Measurements from ENCODE around the gene TOB2.
"Not testable (repeated sequence)": the region's sequence is repeated elsewhere in the genome, so short reads cannot be mapped to it uniquely, and the experiment has no call there.

DNA sequence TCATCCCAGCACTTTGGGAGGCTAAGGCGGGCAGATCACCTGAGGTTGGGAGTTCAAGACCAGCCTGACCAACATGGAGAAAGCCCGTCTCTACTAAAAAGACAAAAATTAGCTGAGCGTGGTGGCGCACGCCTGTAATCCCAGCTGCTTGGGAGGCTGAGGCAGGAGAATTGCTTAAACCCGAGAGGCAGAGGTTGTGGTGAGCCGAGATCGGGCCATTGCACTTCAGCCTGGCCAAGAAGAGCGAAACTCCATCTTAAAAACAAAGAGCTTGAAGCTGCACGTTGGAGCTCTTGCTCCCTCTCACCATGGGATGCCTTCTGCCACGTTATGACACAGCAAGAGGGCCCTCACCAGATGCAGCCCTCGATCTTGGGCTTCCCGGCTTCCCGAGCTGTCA is 43.8 kb downstream of the TOB2 start:
- not testable (repeated sequence) for TF ChIP-seq CHD1 (IDR thresholded peaks at IDR 0.05; ENCODE audit: low read length); CREB1 (IDR thresholded peaks at IDR 0.05); CREB1 (CRISPR knock-in tag; IDR thresholded peaks at IDR 0.05); HDAC6 (IDR thresholded peaks at IDR 0.05; ENCODE audit: low read depth, low read length); EP300 (IDR thresholded peaks at IDR 0.05; ENCODE audit: low read length); SP1 (CRISPR knock-in tag; IDR thresholded peaks at IDR 0.05); KDM1A (IDR thresholded peaks at IDR 0.05); SMAD1 (IDR thresholded peaks at IDR 0.05; ENCODE audit: low read depth, low read length, partially characterized antibody); SREBF2 (CRISPR knock-in tag; IDR thresholded peaks at IDR 0.05); SETDB1 (IDR thresholded peaks at IDR 0.05; ENCODE audit: low read length)
- TF ChIP-seq, protein P1, sequence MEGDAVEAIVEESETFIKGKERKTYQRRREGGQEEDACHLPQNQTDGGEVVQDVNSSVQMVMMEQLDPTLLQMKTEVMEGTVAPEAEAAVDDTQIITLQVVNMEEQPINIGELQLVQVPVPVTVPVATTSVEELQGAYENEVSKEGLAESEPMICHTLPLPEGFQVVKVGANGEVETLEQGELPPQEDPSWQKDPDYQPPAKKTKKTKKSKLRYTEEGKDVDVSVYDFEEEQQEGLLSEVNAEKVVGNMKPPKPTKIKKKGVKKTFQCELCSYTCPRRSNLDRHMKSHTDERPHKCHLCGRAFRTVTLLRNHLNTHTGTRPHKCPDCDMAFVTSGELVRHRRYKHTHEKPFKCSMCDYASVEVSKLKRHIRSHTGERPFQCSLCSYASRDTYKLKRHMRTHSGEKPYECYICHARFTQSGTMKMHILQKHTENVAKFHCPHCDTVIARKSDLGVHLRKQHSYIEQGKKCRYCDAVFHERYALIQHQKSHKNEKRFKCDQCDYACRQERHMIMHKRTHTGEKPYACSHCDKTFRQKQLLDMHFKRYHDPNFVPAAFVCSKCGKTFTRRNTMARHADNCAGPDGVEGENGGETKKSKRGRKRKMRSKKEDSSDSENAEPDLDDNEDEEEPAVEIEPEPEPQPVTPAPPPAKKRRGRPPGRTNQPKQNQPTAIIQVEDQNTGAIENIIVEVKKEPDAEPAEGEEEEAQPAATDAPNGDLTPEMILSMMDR (IDR thresholded peaks at IDR 0.05 in 2 of 3, conservative IDR thresholded peaks at IDR 0.05 in 1 of 3; ENCODE audit: insufficient read depth in 2 of 3, low read depth in 1 of 3, low read length in 3 of 3): not testable (repeated sequence)
- TF ChIP-seq, protein P2, sequence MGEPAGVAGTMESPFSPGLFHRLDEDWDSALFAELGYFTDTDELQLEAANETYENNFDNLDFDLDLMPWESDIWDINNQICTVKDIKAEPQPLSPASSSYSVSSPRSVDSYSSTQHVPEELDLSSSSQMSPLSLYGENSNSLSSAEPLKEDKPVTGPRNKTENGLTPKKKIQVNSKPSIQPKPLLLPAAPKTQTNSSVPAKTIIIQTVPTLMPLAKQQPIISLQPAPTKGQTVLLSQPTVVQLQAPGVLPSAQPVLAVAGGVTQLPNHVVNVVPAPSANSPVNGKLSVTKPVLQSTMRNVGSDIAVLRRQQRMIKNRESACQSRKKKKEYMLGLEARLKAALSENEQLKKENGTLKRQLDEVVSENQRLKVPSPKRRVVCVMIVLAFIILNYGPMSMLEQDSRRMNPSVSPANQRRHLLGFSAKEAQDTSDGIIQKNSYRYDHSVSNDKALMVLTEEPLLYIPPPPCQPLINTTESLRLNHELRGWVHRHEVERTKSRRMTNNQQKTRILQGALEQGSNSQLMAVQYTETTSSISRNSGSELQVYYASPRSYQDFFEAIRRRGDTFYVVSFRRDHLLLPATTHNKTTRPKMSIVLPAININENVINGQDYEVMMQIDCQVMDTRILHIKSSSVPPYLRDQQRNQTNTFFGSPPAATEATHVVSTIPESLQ (CRISPR knock-in tag; IDR thresholded peaks at IDR 0.05): not testable (repeated sequence)
- TF ChIP-seq, protein P3, sequence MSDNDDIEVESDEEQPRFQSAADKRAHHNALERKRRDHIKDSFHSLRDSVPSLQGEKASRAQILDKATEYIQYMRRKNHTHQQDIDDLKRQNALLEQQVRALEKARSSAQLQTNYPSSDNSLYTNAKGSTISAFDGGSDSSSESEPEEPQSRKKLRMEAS (CRISPR knock-in tag; IDR thresholded peaks at IDR 0.05): not testable (repeated sequence)

Measured in K562 (cell line).